Thyroid gland (tissue), 4 donors: ENCODE results near the gene LGALS8. TPM values are rescaled to one million over a fixed set of nuclear protein-coding genes. Genes with fewer than 3 reads are reported as not detected.
A peak's percentile ranks its signal among the peaks of the same experiment; 100 is the strongest.
"Not testable (repeated sequence)": the region's sequence is repeated elsewhere in the genome, so short reads cannot be mapped to it uniquely, and the experiment has no call there.

Experiments
- DNase-seq, 2 donors: peaks; one replicate each; pipeline ENCODE4 v3.0.0-alpha.2; 2019
- H3K27ac ChIP-seq, 3 donors: fragments of 200-600 bp; sonication (generic); 1 replicate in 2 of 3; 2 replicates in 1 of 3; pipeline ENCODE4 v1.5.1; 2016 to 2019; ENCODE audit warnings: mild to moderate bottlenecking in 1 of 3, moderate library complexity in 1 of 3
- H3K27me3 ChIP-seq: fragments of 200-600 bp; sonication (generic); one replicate; pipeline ENCODE4 v1.5.1; 2019
- H3K36me3 ChIP-seq, 2 donors: fragments of 200-600 bp; sonication (generic); one replicate each; pipeline ENCODE4 v1.5.1; 2016 to 2019
- H3K4me1 ChIP-seq, 2 donors: fragments of 200-600 bp; sonication (generic); one replicate each; pipeline ENCODE4 v1.5.1; 2017 to 2019
- H3K4me3 ChIP-seq, 3 donors: fragments of 200-600 bp; sonication (generic); replicated peaks in 1 of 3; 1 replicate in 2 of 3; 2 replicates in 1 of 3; pipeline ENCODE4 v1.5.1; 2016; ENCODE audit warnings: mild to moderate bottlenecking in 1 of 3
- H3K9me3 ChIP-seq: fragments of 200-600 bp; sonication (generic); one replicate; pipeline ENCODE4 v1.5.1; 2017
- CTCF ChIP-seq, 6 experiments: fragments of 200-600 bp in 3 of 6; fragments of 450-650 bp in 3 of 6; sonication (generic) in 3 of 6; IDR thresholded peaks; one replicate each; pipeline ENCODE4 v1.5.1; 2016 to 2019; ENCODE audit warnings: antibody characterized with exemption in 6 of 6, mild to moderate bottlenecking in 2 of 6, inconsistent platforms in 1 of 6, moderate library complexity in 1 of 6
- POLR2A ChIP-seq, 2 donors: fragments of 450-650 bp; IDR thresholded peaks; one replicate each; pipeline ENCODE4 v1.6.1; 2017; ENCODE audit warnings: antibody characterized with exemption in 2 of 2, mild to moderate bottlenecking in 2 of 2, moderate library complexity in 1 of 2
- WGBS, 2 donors: methylation state at CpG; one replicate each; pipeline ENCODE4 v1.1.5; 2017; 5-methylcytosine and 5-hydroxymethylcytosine counted together
- intact Hi-C: fragments of 100-400 bp; cut with DNase I; formaldehyde crosslinking; loops from one replicate; pipeline ENCODE4 v1.15.1; 2023
- total RNA-seq, 4 donors: library from RNA; depleted of rRNA; stranded (reverse); fragments of >200 nt; gene quantifications; one replicate each; pipeline ENCODE4 v1.2.3, GENCODE V29; 2016

LGALS8 gene
- total RNA-seq, 4 donors from 2014 or later: 61.8 to 94.2 (median 79.2) TPM

- no peak overlapping the region for H3K4me3 ChIP-seq
- intact Hi-C loops: no loop called here
- no peaks in the 10 kb centered on the region for H3K27me3 ChIP-seq
- TF ChIP-seq CTCF (IDR thresholded peaks at IDR 0.05) (no peak), POLR2A (IDR thresholded peaks at IDR 0.05) (no peak)
- WGBS, 2 donors: 81 to 84% methylated on average over 4 of the region's 4 CpGs
- DNase-seq: no peak
- H3K4me1 ChIP-seq: peaks cover 0 to 12% of the 10 kb centered on the region in 2 donors
- no peaks in the 10 kb centered on the region for H3K9me3 ChIP-seq
- no peak overlapping the region for H3K27ac ChIP-seq
- no peaks in the 10 kb centered on the region for H3K36me3 ChIP-seq
Observed at GRCh38 chr1:236486356-236487002, 37.3 kb upstream of the LGALS8 start.

- H3K27me3 ChIP-seq, H3K9me3 ChIP-seq, H3K4me1 ChIP-seq, H3K36me3 ChIP-seq, H3K4me3 ChIP-seq, intact Hi-C loops, H3K27ac ChIP-seq, DNase-seq: not testable (repeated sequence)
- 95% methylated on average over 3 of the region's 3 CpGs for WGBS, 2 donors
Observed at GRCh38 chr1:236489161-236489560, 34.6 kb upstream of the LGALS8 start.

GRCh38 chr1:236489710-236490377 is 33.9 kb upstream of the LGALS8 start:
- Histone ChIP-seq H3K36me3 (no peaks in the 10 kb centered on the region), H3K9me3 (no peaks in the 10 kb centered on the region), H3K27ac (no peak overlapping the region), H3K4me1 (peaks cover 0 to 3% of the 10 kb centered on the region in 2 donors), H3K27me3 (no peaks in the 10 kb centered on the region), H3K4me3 (no peak overlapping the region)
- TF ChIP-seq POLR2A (IDR thresholded peaks at IDR 0.05): no peak
- TF ChIP-seq CTCF (IDR thresholded peaks at IDR 0.05): peak in 5 of 6 experiments; percentile 55 to 66 (median 57)
- DNase-seq: peak in 1 of 2 donors; percentile 32
- 21 to 23% methylated on average over 11 of the region's 11 CpGs for WGBS, 2 donors
- intact Hi-C loops: loop anchor here (5.0 to 10.0 kb wide), 2 partner anchors 205 to 388 kb away; partner anchors contain the start of gene ERO1B

GRCh38 chr1:236491469-236492136 is 32.2 kb upstream of the LGALS8 start:
- no peak overlapping the region for H3K4me3 ChIP-seq
- DNase-seq: no peak
- H3K27ac ChIP-seq: no peak overlapping the region
- TF ChIP-seq CTCF (IDR thresholded peaks at IDR 0.05): no peak
- TF ChIP-seq POLR2A (IDR thresholded peaks at IDR 0.05): no peak
- no peaks in the 10 kb centered on the region for H3K9me3 ChIP-seq
- no peaks in the 10 kb centered on the region for H3K36me3 ChIP-seq
- no peaks in the 10 kb centered on the region for H3K27me3 ChIP-seq
- peaks cover 0 to 3% of the 10 kb centered on the region in 2 donors for H3K4me1 ChIP-seq
- intact Hi-C loops: loop anchor here (5.0 to 10.0 kb wide), 2 partner anchors 207 to 389 kb away; partner anchors contain the start of gene ERO1B
- WGBS, 2 donors: 47 to 49% methylated on average over 9 of the region's 10 CpGs

- Histone ChIP-seq H3K27ac (no peak overlapping the region), H3K4me1 (peaks cover 0 to 3% of the 10 kb centered on the region in 2 donors), H3K27me3 (no peaks in the 10 kb centered on the region), H3K36me3 (no peaks in the 10 kb centered on the region), H3K9me3 (no peaks in the 10 kb centered on the region), H3K4me3 (no peak overlapping the region)
- DNase-seq: no peak
- WGBS, 2 donors: 97 to 98% methylated on average over 2 of the region's 2 CpGs
- TF ChIP-seq POLR2A (IDR thresholded peaks at IDR 0.05) (no peak), CTCF (IDR thresholded peaks at IDR 0.05) (no peak)
- intact Hi-C loops: loop anchor here (5.0 to 10.0 kb wide), 2 partner anchors 208 to 390 kb away; partner anchors contain the start of gene ERO1B
Observed at GRCh38 chr1:236492378-236492777, 31.4 kb upstream of the LGALS8 start.
